Frontal cortex (tissue), 4 donors: ENCODE measurements around the gene GPS2. TPM values are rescaled to one million over a fixed set of nuclear protein-coding genes. Genes with fewer than 3 reads are reported as not detected.
A peak's percentile ranks its signal among the peaks of the same experiment; 100 is the strongest.

Experiments used
- DNase-seq, 2 donors: peaks; one replicate each; pipeline ENCODE4 v3.0.0; 2012; ENCODE audit warnings: low spot score in 2 of 2
- FAIRE-seq: peaks from 2 replicates; lab custom pipeline; 2012; peaks lifted over from hg19 to GRCh38; lab: Jason Lieb, UNC
- total RNA-seq: library from RNA; depleted of rRNA; stranded (reverse); fragments of >200 nt; gene quantifications from one replicate; pipeline ENCODE4 v1.2.3, GENCODE V29; 2014
- donor health status: control.
- donor health status: control.
- donor health status: control.

The GPS2 gene, protein sequence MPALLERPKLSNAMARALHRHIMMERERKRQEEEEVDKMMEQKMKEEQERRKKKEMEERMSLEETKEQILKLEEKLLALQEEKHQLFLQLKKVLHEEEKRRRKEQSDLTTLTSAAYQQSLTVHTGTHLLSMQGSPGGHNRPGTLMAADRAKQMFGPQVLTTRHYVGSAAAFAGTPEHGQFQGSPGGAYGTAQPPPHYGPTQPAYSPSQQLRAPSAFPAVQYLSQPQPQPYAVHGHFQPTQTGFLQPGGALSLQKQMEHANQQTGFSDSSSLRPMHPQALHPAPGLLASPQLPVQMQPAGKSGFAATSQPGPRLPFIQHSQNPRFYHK
- 35.5 TPM for total RNA-seq

DNA sequence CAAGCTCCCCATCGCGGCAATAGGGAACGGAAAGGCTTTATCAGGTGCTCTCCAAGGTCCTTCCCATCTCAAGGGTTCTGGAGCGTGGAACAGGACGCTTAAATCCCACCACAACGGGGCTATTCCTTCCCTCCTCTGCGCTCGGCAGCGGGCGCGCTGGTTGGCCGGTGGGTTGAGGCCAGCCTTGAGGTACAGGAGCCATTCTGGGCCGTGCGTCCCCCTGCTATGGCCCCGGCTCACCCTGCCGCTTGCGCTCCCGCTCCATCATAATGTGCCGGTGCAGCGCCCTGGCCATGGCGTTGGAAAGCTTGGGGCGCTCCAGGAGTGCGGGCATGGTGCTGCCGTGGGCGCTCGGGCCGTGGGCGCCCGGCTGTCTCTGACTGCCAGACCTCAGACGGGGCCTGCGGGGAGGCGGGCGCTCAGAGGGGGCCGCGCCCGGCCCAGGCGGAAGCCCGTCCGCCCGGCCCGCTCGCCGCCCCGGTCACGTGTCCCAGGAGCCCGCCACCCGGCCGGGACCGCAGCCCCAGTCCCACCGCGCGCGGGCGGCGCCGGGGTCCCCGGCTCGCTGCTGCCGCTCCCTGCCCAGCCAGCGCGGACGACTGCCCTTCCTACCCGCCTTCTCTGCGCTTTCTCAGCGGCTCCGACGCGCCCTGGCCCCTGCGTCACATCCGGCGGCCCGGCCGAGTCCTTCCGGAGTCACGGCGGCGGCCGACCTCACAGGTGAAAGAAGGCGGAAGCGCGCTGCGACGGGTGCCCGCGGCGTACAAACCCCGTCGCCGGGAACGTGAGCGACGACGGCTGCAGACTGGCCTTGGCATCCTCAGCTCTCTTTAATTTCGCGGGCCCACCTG is at the start of gene GPS2:
Gene GPS2 (minus strand): TSS at position 642 of the 851 bp plus-strand sequence. CDS start 308 bp downstream, at position 334.
- FAIRE-seq (no peak), DNase-seq (peak; percentile 99)

DNA sequence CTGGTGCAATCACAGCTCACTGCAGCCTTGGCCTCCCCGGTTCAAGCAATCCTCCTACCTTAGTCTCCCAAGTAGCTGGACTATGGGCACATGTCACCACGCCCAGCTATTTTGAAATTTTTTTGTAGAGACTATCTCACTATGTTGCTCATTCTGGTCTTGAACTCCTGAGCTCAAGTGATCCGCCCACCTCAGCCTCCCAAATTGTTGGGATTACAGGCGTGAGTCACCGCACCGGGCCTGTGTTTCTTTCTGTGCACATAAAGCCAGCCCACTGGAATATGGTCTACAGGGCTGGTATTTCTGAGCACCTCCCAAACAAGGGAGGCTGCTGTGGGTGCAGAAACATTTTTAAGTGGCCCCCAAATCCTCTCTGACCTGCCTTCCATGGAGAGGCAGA is 48.2 kb upstream of the GPS2 start:
- FAIRE-seq = no peak
- no peak for DNase-seq

DNA sequence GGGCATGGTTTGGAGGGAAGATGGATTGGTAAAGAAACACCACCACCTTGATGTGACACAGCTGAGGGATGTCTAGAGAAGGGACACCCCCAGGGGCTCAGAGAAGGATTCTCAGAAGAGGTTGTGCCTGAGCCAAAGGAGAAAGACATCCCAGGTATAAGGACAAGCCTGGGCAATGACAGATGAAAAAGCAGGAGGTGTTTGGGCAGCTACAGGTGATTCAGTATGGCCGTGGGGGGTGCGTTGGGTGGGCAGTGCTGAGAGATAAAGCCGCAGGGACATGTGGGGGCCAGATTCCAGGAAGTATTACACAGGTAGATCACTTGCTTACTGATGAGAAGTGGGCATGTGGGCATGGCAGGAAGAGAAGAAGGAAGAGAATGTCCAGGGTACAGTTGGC is 46.7 kb upstream of the GPS2 start:
- no peak for DNase-seq
- FAIRE-seq = no peak

DNA sequence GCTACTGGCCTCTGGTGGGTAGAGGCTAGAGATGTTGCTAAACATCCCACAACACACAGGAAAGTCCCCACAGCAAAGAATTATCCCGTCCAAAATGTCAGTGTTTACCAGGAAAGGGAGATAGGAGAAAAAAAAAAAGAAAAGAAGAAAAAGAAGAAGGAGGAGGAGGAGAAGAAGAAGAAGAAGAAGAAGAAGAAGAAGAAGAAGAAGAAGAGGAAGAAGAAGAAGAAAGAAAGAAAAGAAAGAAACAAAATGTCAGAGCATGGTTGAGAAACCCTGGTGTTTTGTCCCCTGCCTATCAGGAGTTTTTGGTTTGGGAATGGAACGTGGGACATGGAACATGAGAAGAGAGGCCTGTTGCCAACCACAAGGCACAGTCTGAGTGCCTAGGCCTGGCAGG is 42.2 kb upstream of the GPS2 start:
- no peak for DNase-seq
- FAIRE-seq = no peak

DNA sequence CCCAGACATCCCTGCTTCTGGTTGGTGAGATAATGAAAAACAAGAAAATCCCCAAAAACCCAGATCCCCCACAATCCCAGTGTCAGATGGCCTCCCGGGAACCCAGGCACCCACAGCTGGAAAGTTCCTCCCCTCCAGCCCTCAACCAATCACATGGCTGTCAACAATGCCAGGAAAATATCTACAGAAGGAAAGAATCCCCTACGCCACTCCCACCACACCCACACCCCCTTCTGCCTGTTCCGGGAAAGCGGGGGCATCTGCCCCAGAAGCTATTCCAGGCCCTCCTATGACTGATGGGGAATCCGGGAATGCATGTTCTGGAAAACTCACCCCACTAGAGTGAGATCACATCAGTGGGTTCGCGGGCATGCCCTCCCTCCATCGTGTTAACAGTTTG is 41.6 kb upstream of the GPS2 start:
- FAIRE-seq = no peak
- DNase-seq = no peak

DNA sequence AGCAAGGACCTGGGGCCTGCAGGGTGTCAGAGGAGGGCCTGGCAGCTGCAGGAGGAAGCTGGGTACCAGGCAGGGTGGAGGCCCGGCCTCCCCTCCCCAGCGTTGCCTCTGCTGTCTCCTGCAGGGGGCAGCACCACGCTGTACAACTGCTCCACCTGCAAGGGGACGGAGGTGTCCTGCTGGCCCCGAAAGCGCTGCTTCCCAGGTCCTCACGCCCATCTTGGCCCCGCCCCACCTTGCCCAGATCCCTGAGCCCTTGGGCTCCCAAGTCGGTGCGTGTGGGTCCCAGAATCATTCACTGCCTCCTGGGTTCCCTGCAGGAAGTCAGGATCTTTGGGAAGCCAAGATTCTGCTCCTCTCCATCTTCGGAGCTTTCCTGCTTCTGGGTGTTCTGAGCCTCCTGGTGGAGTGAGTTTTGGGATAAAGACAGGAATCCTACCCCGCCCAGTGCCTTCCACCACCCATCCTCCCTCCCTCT is 41.0 kb upstream of the GPS2 start:
- FAIRE-seq = no peak
- DNase-seq = peak; percentile 59 to 67

DNA sequence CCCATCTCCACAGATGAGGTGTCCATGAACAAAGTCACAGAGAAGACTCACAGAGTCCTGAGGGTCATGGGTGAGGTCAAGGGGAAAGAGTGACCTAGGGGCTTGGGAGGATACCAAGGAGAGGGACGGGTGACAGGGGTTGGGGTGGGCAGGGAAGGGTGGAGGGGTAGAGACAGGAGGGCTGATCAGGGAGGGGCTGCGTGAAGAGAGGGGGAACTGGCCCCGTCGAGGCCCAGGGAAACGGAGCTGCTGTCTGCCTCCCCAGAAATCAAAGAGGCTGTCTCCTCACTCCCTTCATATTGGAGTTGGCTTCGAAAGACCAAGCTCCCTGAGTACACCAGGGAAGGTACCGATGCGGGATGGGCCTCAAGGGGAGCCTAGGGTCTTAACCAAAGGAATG is 40.4 kb upstream of the GPS2 start:
- DNase-seq (no peak), FAIRE-seq (no peak)

DNA sequence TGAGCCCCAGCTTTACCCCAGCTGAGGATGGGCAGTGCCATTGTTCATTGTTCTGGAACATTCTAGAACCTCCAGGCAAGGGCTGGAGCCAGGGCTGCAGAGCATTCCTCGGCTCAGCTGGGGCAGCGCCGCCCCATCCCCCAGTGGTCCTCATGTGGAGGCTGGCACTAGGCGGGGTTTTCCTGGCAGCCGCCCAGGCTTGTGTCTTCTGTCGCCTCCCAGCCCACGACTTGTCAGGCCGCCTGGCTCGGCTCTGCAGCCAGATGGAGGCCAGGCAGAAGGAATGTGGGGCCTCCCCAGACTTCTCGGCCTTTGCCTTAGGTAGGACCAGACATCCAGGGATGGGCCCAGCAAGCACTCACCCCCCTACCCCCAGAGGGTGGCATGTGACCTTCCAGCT is 39.9 kb upstream of the GPS2 start, which contains the start of gene TMEM95:
Gene TMEM95 (plus strand): TSS at position 104 of the 400 bp plus-strand sequence. CDS start 49 bp downstream, at position 153.
- FAIRE-seq (no peak), DNase-seq (peak; percentile 60 to 64)

DNA sequence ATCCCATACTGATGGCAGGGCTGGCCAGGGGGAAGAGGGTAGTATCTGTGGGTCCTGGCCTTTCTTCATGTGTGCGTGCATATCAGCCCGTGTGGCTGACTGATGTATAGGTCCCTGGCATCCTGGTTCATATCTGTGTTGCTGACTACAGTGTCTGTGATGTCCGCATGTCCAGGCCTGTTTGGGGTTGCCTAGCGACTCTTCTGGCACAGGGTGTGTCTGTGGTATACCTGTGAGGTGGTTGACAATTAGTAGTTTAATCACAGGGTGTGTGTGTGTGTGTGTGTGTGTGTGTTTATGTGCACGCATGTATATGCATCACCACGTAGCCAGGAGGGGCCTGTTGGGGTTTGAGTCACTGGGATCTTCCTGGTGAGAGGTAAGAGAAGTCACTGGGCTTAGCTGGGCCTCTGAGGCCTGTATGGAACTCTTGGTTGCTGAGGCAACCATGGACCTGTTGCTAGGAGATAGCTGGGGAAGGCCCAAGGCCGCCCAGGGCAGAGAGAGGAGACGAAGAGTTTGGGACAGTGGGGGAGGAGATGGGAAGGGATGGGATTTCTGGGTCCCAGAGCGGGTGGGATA is 39.2 kb upstream of the GPS2 start:
- DNase-seq (no peak), FAIRE-seq (no peak)

DNA sequence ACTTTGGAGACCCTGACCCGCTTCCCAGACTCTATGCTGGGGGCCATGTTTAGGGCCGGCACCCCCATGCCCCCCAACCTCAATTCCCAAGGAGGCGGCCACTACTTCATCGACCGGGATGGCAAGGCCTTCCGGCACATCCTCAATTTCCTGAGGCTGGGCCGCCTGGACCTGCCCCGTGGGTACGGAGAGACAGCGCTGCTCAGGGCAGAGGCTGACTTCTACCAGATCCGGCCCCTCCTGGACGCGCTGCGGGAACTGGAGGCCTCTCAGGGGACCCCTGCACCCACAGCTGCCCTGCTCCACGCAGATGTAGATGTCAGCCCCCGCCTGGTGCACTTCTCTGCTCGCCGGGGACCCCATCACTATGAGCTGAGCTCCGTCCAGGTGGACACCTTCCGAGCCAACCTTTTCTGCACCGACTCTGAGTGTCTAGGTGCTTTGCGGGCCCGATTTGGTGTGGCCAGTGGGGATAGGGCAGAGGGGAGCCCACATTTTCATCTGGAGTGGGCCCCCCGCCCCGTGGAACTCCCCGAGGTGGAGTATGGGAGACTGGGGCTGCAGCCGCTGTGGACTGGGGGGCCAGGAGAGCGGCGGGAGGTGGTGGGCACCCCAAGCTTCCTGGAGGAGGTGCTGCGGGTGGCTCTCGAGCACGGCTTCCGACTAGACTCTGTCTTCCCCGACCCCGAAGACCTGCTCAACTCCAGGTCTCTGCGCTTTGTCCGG is 37.9 kb upstream of the GPS2 start:
- FAIRE-seq = no peak

DNA sequence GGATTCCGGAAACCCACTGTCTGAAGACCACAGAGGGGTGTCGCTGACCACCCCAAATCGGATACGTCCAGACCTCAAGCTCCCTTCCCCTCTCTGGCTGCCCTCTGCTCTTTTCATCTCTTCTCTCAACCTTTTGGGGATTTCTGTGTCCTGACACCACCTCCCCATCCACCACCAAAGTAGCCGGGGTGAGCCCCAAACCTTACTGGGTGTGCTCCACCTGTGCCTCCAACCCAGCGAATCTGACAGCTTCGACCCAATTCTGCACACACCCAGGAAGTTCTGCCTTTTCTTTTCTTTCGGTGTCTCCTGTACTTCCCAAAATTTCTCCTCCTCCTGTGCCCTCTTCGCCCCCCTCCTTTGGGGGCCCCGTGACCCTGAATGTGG is 37.3 kb upstream of the GPS2 start:
- no peak for DNase-seq
- no peak for FAIRE-seq

More for the DNA sequence above, 37.9 kb upstream of the GPS2 start:
- DNase-seq = no peak

DNA sequence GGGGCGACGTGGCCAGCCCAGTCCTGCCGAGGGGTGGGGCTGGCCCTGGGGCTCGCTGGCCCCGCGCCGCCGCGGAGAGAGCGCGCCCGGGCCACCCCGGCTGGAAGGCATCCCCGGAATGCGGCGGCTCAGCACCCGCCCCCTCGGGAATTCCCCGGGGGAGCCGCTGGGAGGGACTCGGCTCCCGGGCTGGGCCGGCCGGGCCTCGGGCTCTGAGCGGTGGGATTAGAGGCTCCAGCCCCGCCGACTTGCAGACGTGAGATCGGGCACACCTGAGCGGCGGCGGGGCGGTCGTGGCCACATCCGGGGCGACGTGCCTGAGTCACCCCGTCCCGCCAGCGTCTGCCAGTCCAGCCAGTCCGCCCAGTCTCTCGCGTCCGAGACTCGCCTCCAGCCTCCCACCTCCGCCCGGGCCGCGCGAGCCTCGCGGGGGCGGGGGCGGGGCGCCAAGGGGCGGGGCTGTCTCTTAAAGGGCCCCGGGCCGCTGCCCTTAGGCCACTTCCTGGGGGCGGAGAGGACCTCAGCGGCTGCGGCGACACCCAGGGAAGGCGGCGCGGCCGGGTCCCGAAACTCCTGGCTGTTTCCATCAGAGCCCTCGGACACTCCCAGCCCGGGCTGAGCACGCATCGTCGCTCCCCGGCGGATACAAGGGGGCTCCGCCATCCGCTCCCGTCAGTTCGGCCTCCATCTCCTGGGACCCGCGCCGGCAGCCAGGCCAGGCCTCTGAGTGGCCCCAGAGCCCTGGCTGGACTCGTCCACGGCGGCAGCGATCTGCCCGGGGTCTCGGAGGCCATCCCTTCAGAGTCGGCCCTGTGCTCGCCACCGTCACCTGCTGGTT is 36.7 kb upstream of the GPS2 start, which contains the start of gene KCTD11:
Gene KCTD11 (plus strand): TSS at position 498 of the 838 bp plus-strand sequence.
- no peak for FAIRE-seq
- DNase-seq = peak; percentile 92 to 93

DNA sequence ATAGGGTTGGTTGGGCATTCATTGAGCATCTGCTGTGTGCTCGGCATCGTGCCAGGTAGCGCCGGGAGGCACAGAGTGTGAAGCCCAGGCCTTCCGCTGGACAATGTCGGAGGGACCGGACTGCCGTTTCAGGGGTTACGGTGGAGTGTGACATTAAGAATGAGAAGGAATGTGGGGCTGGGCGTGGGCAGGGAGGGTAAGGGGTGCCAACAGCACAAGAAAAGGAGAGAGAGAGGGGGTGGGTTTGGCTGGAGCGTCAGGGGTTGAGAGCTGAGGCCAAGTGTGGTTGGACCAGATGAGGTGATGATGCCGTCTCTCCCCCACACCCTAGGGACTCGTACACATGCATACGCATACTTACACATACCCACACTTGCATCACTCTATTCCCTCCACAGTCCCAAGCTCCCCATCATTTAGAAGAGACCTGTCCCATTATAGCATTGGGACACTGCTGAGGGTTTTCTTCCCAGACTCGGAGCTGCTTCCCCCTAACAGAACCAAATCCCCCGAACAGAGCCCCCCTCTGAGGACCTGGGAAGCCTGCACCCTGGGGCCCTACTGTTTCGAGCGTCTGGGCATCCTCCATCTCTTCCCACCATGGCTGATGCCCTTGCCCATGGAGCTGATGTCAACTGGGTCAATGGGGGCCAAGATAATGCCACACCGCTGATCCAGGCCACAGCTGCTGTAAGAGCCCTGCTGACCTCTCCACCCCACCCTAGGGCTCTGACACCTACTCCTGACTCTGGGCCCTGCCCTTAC is 33.5 kb upstream of the GPS2 start:
- no peak for DNase-seq
- no peak for FAIRE-seq

DNA sequence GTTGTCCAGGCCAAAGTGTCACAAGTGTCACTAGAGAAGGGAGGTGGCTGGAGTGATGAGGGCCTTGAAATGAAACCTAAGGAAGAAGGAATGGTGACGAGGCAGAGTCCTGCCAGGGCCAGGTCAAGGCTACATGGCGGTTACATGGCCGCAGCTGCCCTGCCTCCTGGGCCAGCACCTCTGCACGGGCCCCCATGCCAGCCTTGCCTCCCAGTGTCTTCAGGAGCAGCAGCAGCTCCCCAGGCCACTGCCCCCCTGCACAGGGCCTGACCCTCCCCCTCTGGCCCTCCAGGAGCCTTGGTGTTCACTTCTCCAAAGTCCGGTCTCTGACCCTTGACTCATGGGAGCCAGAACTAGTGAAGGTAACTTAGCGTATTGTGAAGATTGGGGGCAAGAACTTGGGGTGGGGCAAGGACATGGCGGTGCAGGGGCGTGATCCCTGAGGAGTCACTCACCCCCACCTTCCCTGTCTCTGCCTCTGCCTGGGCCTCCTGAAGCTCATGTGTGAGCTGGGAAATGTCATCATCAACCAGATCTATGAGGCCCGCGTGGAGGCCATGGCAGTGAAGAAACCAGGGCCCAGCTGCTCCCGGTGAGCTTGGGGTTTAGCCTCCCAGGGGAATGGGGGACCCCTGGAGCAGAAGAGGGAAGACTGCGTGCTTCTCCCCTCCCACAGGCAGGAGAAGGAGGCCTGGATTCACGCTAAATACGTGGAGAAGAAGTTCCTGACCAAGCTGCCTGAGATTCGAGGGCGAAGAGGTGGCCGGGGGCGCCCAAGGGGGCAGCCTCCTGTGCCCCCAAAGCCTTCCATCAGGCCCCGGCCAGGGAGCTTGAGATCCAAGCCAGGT is 32.7 kb upstream of the GPS2 start:
- DNase-seq (no peak), FAIRE-seq (no peak)

DNA sequence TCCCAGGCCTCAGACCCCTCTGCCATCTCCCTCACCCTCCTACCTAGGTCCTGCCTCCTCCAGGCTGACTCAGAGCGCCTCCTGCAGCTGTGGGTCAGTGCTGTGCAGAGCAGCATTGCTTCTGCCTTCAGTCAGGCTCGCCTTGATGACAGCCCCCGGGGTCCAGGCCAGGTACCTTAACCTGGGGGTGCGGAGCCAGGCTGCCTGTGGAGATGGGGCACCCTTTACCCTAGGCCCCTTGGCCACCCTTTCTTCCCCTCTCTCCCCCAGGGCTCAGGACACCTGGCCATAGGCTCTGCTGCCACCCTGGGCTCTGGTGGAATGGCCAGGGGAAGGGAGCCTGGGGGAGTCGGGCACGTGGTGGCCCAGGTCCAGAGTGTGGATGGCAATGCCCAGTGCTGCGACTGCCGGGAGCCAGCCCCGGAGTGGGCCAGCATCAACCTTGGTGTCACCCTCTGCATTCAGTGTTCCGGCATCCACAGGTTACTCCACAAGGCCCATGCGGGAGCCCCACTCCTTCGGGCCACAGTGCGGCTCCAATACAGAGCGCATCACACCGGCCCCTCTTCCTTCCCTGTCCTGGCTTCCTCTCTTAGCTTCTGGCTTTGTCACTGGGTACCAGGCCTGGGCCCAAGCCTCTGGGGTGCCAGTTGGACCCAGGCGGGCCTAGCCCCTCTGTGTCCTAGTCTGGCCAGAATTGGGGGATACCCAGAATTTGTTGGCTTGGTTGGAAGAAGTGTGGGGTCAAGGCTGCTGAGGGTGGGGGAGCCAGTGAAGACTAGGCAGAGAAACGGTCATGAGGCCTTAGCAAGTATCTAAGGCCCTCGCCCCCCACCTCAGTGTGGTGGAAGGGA is 31.8 kb upstream of the GPS2 start:
- FAIRE-seq (no peak), DNase-seq (no peak)

DNA sequence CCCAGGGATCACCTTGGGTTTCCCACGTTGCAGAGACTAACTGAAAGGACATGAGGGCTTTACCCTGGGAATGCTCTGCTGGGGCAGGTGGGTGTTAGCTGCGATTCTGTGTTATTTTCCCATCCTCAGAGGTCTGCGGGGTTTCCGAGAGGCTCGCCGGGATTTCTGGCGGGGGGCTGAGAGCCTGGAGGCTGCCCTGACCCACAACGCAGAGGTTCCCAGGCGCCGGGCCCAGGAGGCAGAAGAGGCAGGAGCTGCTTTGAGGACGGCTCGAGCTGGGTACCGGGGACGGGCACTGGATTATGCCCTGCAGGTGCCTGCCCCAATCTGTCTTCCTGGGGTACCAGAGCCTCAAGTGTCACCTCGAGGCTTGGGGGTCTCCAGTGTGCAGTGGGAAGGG is 28.1 kb upstream of the GPS2 start:
- no peak for DNase-seq
- FAIRE-seq = no peak
